HepG2 (cell line): Measurements from ENCODE around the gene GYS1. TPM values are rescaled to one million over a fixed set of nuclear protein-coding genes. Genes with fewer than 3 reads are reported as not detected.

Experiments
- ATF2 ChIP-seq: sonication (generic); formaldehyde crosslinking; IDR thresholded peaks from 2 replicates; pipeline ENCODE4 v1.4.0; 2020; ENCODE audit warnings: missing genetic modification reagents
- ATF4 ChIP-seq, 2 experiments: fragments of 450-650 bp in 1 of 2; sonication (generic) in 1 of 2; formaldehyde crosslinking; IDR thresholded peaks; 2 replicates each; pipeline versions ENCODE4 v1.5.0 to v1.8.0; 2020 to 2022; ENCODE audit warnings: mild to moderate bottlenecking in 1 of 2, missing genetic modification reagents in 1 of 2
- DNMT1 ChIP-seq: sonication (generic); formaldehyde crosslinking; IDR thresholded peaks from 2 replicates; pipeline ENCODE4 v1.5.1; 2020; ENCODE audit warnings: mild to moderate bottlenecking, missing genetic modification reagents
- DR1 ChIP-seq: sonication (generic); formaldehyde crosslinking; IDR thresholded peaks from 2 replicates; pipeline ENCODE4 v1.8.0; 2021; ENCODE audit warnings: mild to moderate bottlenecking, missing genetic modification reagents, inconsistent platforms
- GATA4 ChIP-seq: sonication (generic); IDR thresholded peaks from 2 replicates; pipeline ENCODE4 v1.6.1; 2016; ENCODE audit warnings: antibody characterized with exemption, low read depth, borderline replicate concordance
- HMGXB3 ChIP-seq: sonication (generic); formaldehyde crosslinking; IDR thresholded peaks from 2 replicates; pipeline ENCODE4 v1.4.0; 2020; ENCODE audit warnings: missing genetic modification reagents, borderline replicate concordance
- HOXA5 ChIP-seq: sonication (generic); formaldehyde crosslinking; IDR thresholded peaks from 2 replicates; pipeline ENCODE4 v1.4.0; 2020; ENCODE audit warnings: missing genetic modification reagents
- KDM3A ChIP-seq: IDR thresholded peaks from 2 replicates; pipeline ENCODE4 v1.6.1; 2018; ENCODE audit warnings: low read depth, missing compliant biosample characterization
- MBD4 ChIP-seq: IDR thresholded peaks from 2 replicates; pipeline ENCODE4 v1.6.1; 2012; ENCODE audit warnings: low read length, inconsistent platforms, borderline replicate concordance
- POLR2G ChIP-seq: fragments of 200-400 bp; formaldehyde crosslinking; IDR thresholded peaks from 2 replicates; pipeline ENCODE4 v1.6.1; 2018; ENCODE audit warnings: mild to moderate bottlenecking, low read depth, low read length, moderate library complexity
- PRDM15 ChIP-seq: sonication (generic); formaldehyde crosslinking; IDR thresholded peaks from 2 replicates; pipeline ENCODE4 v1.4.0; 2020; ENCODE audit warnings: missing genetic modification reagents
- RBM39 ChIP-seq: fragments of 200-400 bp; formaldehyde crosslinking; IDR thresholded peaks from one replicate; pipeline ENCODE4 v1.6.1; 2018; ENCODE audit warnings: antibody characterized with exemption, mild to moderate bottlenecking, low read depth, low read length; ENCODE audit not compliant: poor library complexity, severe bottlenecking
- RXRA ChIP-seq: sonication (generic); formaldehyde crosslinking; IDR thresholded peaks from 2 replicates; pipeline ENCODE4 v1.5.1; 2020; ENCODE audit warnings: missing genetic modification reagents
- TEAD3 ChIP-seq: optimal IDR thresholded peaks from 2 replicates; pipeline ENCODE3; 2016; ENCODE audit warnings: borderline replicate concordance
- TRIM24 ChIP-seq: sonication (generic); formaldehyde crosslinking; IDR thresholded peaks from 2 replicates; pipeline ENCODE4 v1.8.0; 2022; ENCODE audit warnings: mild to moderate bottlenecking, missing genetic modification reagents
- ZBTB7B ChIP-seq: sonication (generic); formaldehyde crosslinking; IDR thresholded peaks from 2 replicates; pipeline ENCODE4 v1.4.0; 2020; ENCODE audit warnings: missing genetic modification reagents
- ZMYM4 ChIP-seq: sonication (generic); formaldehyde crosslinking; IDR thresholded peaks from 2 replicates; pipeline ENCODE4 v1.8.1; 2023; ENCODE audit warnings: mild to moderate bottlenecking, missing genetic modification reagents
- ZNF460 ChIP-seq: sonication (generic); formaldehyde crosslinking; IDR thresholded peaks from 2 replicates; pipeline ENCODE4 v1.5.1; 2020; ENCODE audit warnings: missing genetic modification reagents, mild to moderate bottlenecking, borderline replicate concordance
- polyA plus RNA-seq, 8 experiments: library from polyadenylated mRNA; depleted of rRNA in 3 of 8; stranded (reverse) in 7 of 8; unstranded in 1 of 8; fragments of >200 nt; fragmentation: Illumina TruSeq in 4 of 8; extraction: Trizol in 4 of 8; gene quantifications; 2 replicates each; pipeline versions ENCODE4 v1.2.1 to v1.2.3, GENCODE V29; 2011 to 2016; ENCODE audit warnings: low read depth in 4 of 8, missing spikeins in 1 of 8, mixed read lengths in 1 of 8; ENCODE audit not compliant: insufficient read depth in 1 of 8
- total RNA-seq, 5 experiments: library from RNA; depleted of rRNA; stranded (reverse); fragments of >200 nt; fragmentation: Illumina TruSeq; extraction: Trizol; gene quantifications; 2 replicates each; pipeline ENCODE4 v1.2.3, GENCODE V29; 2016; ENCODE audit warnings: low read depth in 1 of 5

The GYS1 gene
- total and polyA plus RNA-seq, 2 of the 13 experiments (the other 11 are each of a cell fraction or from before 2014, with no cell fraction given), result 18.4 to 42.1 TPM

DNA sequence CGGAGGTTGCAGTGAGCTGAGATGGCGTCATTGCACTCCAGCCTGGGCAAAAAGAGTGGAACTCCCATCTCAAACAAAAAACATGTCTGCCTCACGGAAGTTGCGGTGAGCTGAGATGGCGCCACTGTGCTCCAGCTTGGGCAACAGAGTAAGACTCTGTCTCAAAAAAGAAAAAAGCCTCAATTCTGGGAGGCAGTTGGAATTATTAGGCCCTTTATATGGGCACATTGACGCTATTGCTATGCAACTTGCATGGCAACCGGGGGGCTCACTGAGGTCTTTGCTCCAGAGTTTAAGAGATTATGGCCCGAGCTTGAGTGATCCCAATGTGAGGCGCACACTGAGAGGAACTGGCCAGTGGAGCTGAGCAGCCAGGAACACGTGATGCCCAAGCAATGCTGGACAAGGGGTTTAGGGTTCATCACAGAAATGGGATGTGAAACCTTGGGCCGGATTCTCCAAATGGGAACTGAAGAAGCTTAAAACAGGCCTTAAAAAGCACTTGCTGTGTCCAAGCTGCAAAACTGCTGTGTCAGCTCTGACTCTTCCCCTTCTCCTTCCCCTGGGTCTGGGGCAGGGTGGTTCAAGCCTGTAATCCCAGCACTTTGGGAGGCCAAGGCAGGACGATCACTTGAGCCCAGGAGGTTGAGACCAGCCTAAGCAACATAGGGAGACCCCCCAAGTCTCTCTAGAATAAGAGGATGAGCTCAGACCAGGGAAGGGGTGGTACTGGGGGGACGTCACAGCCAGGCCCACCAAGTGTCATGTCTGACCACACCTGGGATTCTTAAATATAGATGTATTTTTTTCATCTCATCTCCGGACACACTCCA is 25.5 kb downstream of the GYS1 start (continued):
- peak; percentile 58; the same call in 1 of the 2 replicates for TF ChIP-seq GATA4
- TF ChIP-seq TEAD3, result no peak
- peak; percentile 93 for TF ChIP-seq POLR2G
- TF ChIP-seq DNMT1 (CRISPR knock-in tag), result 0 out of 2 replicates have a peak, but pooled peaks have one; percentile 56
- TF ChIP-seq HMGXB3 (CRISPR knock-in tag), result no peak
- TF ChIP-seq HOXA5 (CRISPR knock-in tag), result peak; percentile 66
- no peak for TF ChIP-seq TRIM24 (CRISPR knock-in tag)
- no peak for TF ChIP-seq KDM3A (CRISPR knock-in tag)
- no peak for TF ChIP-seq ZNF460 (CRISPR knock-in tag)
- TF ChIP-seq PRDM15 (CRISPR knock-in tag), result peak; percentile 68; the same call in 1 of the 2 replicates
- 0 out of 2 replicates have a peak, but pooled peaks have one; percentile 27 for TF ChIP-seq ZBTB7B (CRISPR knock-in tag)
- peak; percentile 12; the same call in 1 of the 2 replicates for TF ChIP-seq RXRA
- TF ChIP-seq DR1 (CRISPR knock-in tag), result 0 out of 2 replicates have a peak, but pooled peaks have one; percentile 44
- TF ChIP-seq ATF2 (CRISPR knock-in tag), result peak; percentile 40; the same call in 1 of the 2 replicates
- peak; percentile 71; the same call in 1 of the 2 replicates for TF ChIP-seq MBD4
- peak; percentile 1 for TF ChIP-seq ZMYM4 (CRISPR knock-in tag)
- TF ChIP-seq ATF4 (CRISPR knock-in tag; IDR thresholded peaks at IDR 0.05), result peak in 1 of 2 experiments; percentile 74; a peak in 1 of 4 replicates
- peak; percentile 33 for TF ChIP-seq RBM39
